HepG2 (cell line): ENCODE data around the gene NELFB. TPM values are rescaled to one million over a fixed set of nuclear protein-coding genes. Genes with fewer than 3 reads are reported as not detected.

Experiments
- ATF7 ChIP-seq, 2 experiments: fragments of 450-650 bp in 1 of 2; sonication (generic) in 1 of 2; formaldehyde crosslinking in 1 of 2; IDR thresholded peaks; 2 replicates each; pipeline versions ENCODE4 v1.4.0 to v1.6.1; 2016 to 2020; ENCODE audit warnings: antibody characterized with exemption in 1 of 2, mild to moderate bottlenecking in 1 of 2, missing genetic modification reagents in 1 of 2
- DMAP1 ChIP-seq: IDR thresholded peaks from 2 replicates; pipeline ENCODE4 v1.6.1; 2016
- HOXA5 ChIP-seq: sonication (generic); formaldehyde crosslinking; IDR thresholded peaks from 2 replicates; pipeline ENCODE4 v1.4.0; 2020; ENCODE audit warnings: missing genetic modification reagents
- KLF13 ChIP-seq: sonication (generic); formaldehyde crosslinking; IDR thresholded peaks from 2 replicates; pipeline ENCODE4 v1.4.0; 2020; ENCODE audit warnings: mild to moderate bottlenecking, missing genetic modification reagents
- KLF16 ChIP-seq, 2 experiments: sonication (generic) in 1 of 2; formaldehyde crosslinking in 1 of 2; IDR thresholded peaks; 2 replicates each; pipeline versions ENCODE4 v1.6.1 to v1.8.0; 2016 to 2023; ENCODE audit warnings: missing genetic modification reagents in 2 of 2, missing compliant biosample characterization in 1 of 2
- NCOR1 ChIP-seq: fragments of 200-600 bp; sonication (generic); IDR thresholded peaks from 2 replicates; pipeline ENCODE4 v1.7.0; 2017; ENCODE audit warnings: antibody characterized with exemption, low read length, borderline replicate concordance
- NONO ChIP-seq, 2 experiments: fragments of 450-650 bp in 1 of 2; sonication (generic) in 1 of 2; formaldehyde crosslinking in 1 of 2; IDR thresholded peaks in 1 of 2; conservative IDR thresholded peaks in 1 of 2; 2 replicates each; pipeline versions ENCODE4 v1.6.1 to v1.8.0; 2017 to 2022; ENCODE audit warnings: mild to moderate bottlenecking in 1 of 2, missing genetic modification reagents in 1 of 2, moderate library complexity in 1 of 2
- PRMT3 ChIP-seq: sonication (generic); formaldehyde crosslinking; IDR thresholded peaks from 2 replicates; pipeline ENCODE4 v1.8.1; 2022; ENCODE audit warnings: low read depth, mild to moderate bottlenecking, moderate library complexity, missing genetic modification reagents, borderline replicate concordance
- SAFB2 ChIP-seq: sonication (generic); formaldehyde crosslinking; IDR thresholded peaks from 2 replicates; pipeline ENCODE4 v1.5.1; 2020; ENCODE audit warnings: missing genetic modification reagents, low read depth, mild to moderate bottlenecking, borderline replicate concordance
- STAG1 ChIP-seq: sonication (generic); formaldehyde crosslinking; IDR thresholded peaks from 2 replicates; pipeline ENCODE4 v1.4.0; 2020; ENCODE audit warnings: missing genetic modification reagents
- TAF1 ChIP-seq: sonication (generic); formaldehyde crosslinking; IDR thresholded peaks from 2 replicates; pipeline ENCODE4 v1.4.0; 2020; ENCODE audit warnings: missing genetic modification reagents
- THAP11 ChIP-seq: IDR thresholded peaks from 2 replicates; pipeline ENCODE4 v1.6.1; 2016; ENCODE audit warnings: missing biosample characterization, missing genetic modification reagents
- TOPORS ChIP-seq: sonication (generic); formaldehyde crosslinking; IDR thresholded peaks from 2 replicates; pipeline ENCODE4 v1.8.0; 2023; ENCODE audit warnings: mild to moderate bottlenecking, missing genetic modification reagents
- ZFP82 ChIP-seq: sonication (generic); formaldehyde crosslinking; IDR thresholded peaks from 2 replicates; pipeline ENCODE4 v1.5.1; 2020; ENCODE audit warnings: mild to moderate bottlenecking, missing genetic modification reagents, borderline replicate concordance
- ZIK1 ChIP-seq: sonication (generic); formaldehyde crosslinking; IDR thresholded peaks from 2 replicates; pipeline ENCODE4 v1.5.0; 2020; ENCODE audit warnings: mild to moderate bottlenecking, low read depth, missing genetic modification reagents, borderline replicate concordance
- ZNF121 ChIP-seq: sonication (generic); formaldehyde crosslinking; IDR thresholded peaks from 2 replicates; pipeline ENCODE4 v1.5.0; 2020; ENCODE audit warnings: mild to moderate bottlenecking, missing genetic modification reagents
- ZNF143 ChIP-seq: sonication (generic); formaldehyde crosslinking; IDR thresholded peaks from 2 replicates; pipeline ENCODE4 v1.4.0; 2020; ENCODE audit warnings: missing genetic modification reagents
- ZNF446 ChIP-seq: sonication (generic); formaldehyde crosslinking; IDR thresholded peaks from 2 replicates; pipeline ENCODE4 v1.5.0; 2020; ENCODE audit warnings: mild to moderate bottlenecking, missing genetic modification reagents
- ZNF501 ChIP-seq: sonication (generic); formaldehyde crosslinking; IDR thresholded peaks from 2 replicates; pipeline ENCODE4 v1.5.1; 2020; ENCODE audit warnings: mild to moderate bottlenecking, moderate library complexity, missing genetic modification reagents
- ZNF713 ChIP-seq: sonication (generic); formaldehyde crosslinking; IDR thresholded peaks from 2 replicates; pipeline ENCODE4 v1.4.0; 2020; ENCODE audit warnings: mild to moderate bottlenecking, missing genetic modification reagents
- polyA plus RNA-seq, 8 experiments: library from polyadenylated mRNA; depleted of rRNA in 3 of 8; stranded (reverse) in 7 of 8; unstranded in 1 of 8; fragments of >200 nt; fragmentation: Illumina TruSeq in 4 of 8; extraction: Trizol in 4 of 8; gene quantifications; 2 replicates each; pipeline versions ENCODE4 v1.2.1 to v1.2.3, GENCODE V29; 2011 to 2016; ENCODE audit warnings: low read depth in 4 of 8, missing spikeins in 1 of 8, mixed read lengths in 1 of 8; ENCODE audit not compliant: insufficient read depth in 1 of 8
- total RNA-seq, 5 experiments: library from RNA; depleted of rRNA; stranded (reverse); fragments of >200 nt; fragmentation: Illumina TruSeq; extraction: Trizol; gene quantifications; 2 replicates each; pipeline ENCODE4 v1.2.3, GENCODE V29; 2016; ENCODE audit warnings: low read depth in 1 of 5
- TF ChIP-seq, protein P1 (sequence below): sonication (generic); formaldehyde crosslinking; IDR thresholded peaks from 2 replicates; pipeline ENCODE4 v1.5.0; 2020; ENCODE audit warnings: mild to moderate bottlenecking, missing genetic modification reagents, moderate library complexity
- TF ChIP-seq, protein P2 (sequence below): sonication (generic); formaldehyde crosslinking; IDR thresholded peaks from 2 replicates; pipeline ENCODE4 v1.4.0; 2020; ENCODE audit warnings: missing genetic modification reagents
- TF ChIP-seq, protein P3 (sequence below): sonication (generic); formaldehyde crosslinking; IDR thresholded peaks from 2 replicates; pipeline ENCODE4 v1.8.1; 2023; ENCODE audit warnings: mild to moderate bottlenecking, inconsistent platforms, moderate library complexity, missing genetic modification reagents, borderline replicate concordance

The NELFB gene
- total and polyA plus RNA-seq, 2 of the 13 experiments (the other 11 are each of a cell fraction or from before 2014, with no cell fraction given) = 26.5 to 45.8 TPM

DNA sequence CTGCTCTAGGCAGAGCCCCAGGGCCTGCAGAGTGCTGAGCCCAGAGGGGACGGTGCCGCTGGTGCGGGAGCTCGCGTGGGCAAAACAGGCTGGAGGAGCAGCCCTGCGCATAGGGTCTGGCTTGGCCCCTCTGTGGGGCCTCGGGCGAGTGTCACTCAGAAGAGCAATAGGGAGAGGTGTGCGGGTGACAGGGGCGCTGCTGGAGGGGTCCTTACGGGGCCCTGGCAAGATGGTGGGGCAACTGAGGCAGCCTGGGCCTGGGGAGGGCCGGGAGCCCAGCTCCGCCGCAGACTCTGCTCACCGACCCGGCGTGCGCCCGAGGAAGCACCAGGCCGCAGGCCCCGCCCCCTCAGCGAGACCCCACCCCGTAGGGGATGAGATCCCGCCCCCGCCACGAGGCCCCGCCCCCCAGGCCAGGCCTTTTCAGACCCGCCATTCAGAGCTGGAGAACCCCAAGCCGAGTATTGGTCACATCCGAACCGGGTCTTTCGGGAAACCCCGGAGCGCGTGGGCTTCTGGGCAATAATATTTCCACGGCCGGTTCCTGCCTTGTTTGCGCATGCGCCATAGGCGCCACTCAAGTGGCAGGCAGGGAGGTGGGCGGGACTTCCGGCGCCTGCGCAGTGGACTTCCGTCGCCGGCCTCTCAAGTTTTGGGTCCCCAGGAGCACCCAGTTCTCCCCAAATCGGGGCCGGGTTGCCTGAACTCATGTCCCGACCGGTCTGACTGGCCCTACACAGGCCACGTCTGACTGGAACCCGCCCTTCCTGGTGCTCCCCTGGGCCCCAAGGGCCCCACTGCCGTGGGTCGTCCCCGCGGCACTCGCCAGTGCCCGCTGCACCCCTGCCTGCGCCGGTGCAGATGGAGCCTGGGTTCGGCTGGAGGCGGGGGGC lies 31.8 kb upstream of the NELFB start (continued):
- TF ChIP-seq, protein P1, sequence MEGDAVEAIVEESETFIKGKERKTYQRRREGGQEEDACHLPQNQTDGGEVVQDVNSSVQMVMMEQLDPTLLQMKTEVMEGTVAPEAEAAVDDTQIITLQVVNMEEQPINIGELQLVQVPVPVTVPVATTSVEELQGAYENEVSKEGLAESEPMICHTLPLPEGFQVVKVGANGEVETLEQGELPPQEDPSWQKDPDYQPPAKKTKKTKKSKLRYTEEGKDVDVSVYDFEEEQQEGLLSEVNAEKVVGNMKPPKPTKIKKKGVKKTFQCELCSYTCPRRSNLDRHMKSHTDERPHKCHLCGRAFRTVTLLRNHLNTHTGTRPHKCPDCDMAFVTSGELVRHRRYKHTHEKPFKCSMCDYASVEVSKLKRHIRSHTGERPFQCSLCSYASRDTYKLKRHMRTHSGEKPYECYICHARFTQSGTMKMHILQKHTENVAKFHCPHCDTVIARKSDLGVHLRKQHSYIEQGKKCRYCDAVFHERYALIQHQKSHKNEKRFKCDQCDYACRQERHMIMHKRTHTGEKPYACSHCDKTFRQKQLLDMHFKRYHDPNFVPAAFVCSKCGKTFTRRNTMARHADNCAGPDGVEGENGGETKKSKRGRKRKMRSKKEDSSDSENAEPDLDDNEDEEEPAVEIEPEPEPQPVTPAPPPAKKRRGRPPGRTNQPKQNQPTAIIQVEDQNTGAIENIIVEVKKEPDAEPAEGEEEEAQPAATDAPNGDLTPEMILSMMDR (CRISPR knock-in tag) = no peak
- TF ChIP-seq SAFB2 (CRISPR knock-in tag) (no peak; the same call in 1 of the 2 replicates), THAP11 (CRISPR knock-in tag) (peak; percentile 87), HOXA5 (no peak; the same call in 1 of the 2 replicates), DMAP1 (0 out of 2 replicates have a peak, but pooled peaks have one; percentile 4), ZNF713 (no peak), ZIK1 (no peak), ZNF501 (CRISPR knock-in tag) (no peak), ATF7 (IDR thresholded peaks at IDR 0.05) (no peak), ATF7 (CRISPR knock-in tag; IDR thresholded peaks at IDR 0.05) (no peak), KLF13 (CRISPR knock-in tag) (no peak), ZNF121 (CRISPR knock-in tag) (no peak), KLF16 (CRISPR knock-in tag; IDR thresholded peaks at IDR 0.05) (no peak), NONO (IDR thresholded peaks at IDR 0.05) (no peak), NONO (CRISPR knock-in tag; conservative IDR thresholded peaks at IDR 0.05) (peak; percentile 42), STAG1 (0 out of 2 replicates have a peak, but pooled peaks have one; percentile 8), PRMT3 (CRISPR knock-in tag) (no peak), NCOR1 (no peak), ZFP82 (no peak), TOPORS (CRISPR knock-in tag) (no peak), ZNF446 (CRISPR knock-in tag) (peak; percentile 44; the same call in 1 of the 2 replicates), TAF1 (0 out of 2 replicates have a peak, but pooled peaks have one; percentile 18), ZNF143 (CRISPR knock-in tag) (peak; percentile 86)
- TF ChIP-seq, protein P2, sequence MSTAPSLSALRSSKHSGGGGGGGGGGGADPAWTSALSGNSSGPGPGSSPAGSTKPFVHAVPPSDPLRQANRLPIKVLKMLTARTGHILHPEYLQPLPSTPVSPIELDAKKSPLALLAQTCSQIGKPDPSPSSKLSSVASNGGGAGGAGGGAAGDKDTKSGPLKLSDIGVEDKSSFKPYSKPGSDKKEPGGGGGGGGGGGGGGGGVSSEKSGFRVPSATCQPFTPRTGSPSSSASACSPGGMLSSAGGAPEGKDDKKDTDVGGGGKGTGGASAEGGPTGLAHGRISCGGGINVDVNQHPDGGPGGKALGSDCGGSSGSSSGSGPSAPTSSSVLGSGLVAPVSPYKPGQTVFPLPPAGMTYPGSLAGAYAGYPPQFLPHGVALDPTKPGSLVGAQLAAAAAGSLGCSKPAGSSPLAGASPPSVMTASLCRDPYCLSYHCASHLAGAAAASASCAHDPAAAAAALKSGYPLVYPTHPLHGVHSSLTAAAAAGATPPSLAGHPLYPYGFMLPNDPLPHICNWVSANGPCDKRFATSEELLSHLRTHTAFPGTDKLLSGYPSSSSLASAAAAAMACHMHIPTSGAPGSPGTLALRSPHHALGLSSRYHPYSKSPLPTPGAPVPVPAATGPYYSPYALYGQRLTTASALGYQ (CRISPR knock-in tag) = no peak
- TF ChIP-seq, protein P3, sequence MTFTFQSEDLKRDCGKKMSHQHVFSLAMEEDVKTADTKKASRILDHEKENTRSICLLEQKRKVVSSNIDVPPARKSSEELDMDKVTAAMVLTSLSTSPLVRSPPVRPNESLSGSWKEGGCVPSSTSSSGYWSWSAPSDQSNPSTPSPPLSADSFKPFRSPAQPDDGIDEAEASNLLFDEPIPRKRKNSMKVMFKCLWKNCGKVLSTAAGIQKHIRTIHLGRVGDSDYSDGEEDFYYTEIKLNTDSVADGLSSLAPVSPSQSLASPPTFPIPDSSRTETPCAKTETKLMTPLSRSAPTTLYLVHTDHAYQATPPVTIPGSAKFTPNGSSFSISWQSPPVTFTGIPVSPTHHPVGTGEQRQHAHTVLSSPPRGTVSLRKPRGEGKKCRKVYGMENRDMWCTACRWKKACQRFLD (CRISPR knock-in tag) = no peak
